ENCODE results near the gene GPX1.
"Not testable (repeated sequence)": the region's sequence is repeated elsewhere in the genome, so short reads cannot be mapped to it uniquely, and the experiment has no call there.

GPX1 gene

DNA sequence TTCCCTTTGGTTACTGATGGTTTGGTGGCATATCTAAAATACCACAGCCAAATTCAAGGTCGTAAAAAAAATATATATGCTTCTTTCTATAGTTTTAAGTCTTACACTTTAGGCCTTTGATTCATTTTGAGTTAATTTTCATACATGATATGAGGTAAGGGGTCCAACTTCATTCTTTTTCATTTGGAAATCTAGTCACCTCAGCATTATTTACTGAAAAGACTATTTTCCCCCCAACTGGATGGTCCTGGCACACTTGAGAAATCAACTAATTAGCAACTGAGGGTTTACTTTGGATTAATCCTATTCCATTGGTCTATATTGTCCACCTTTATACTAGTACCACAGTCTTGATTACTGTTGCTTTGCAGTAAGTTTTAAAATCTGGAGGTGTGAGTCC lies 27.5 kb upstream of the GPX1 start:
- FAIRE-seq (no peak), DNase-seq (ENCODE audit: insufficient read length) (no peak)
- TF ChIP-seq POLR2AphosphoS5 (IDR thresholded peaks at IDR 0.05; ENCODE audit: low read depth, low read length) (no peak), POLR2A (IDR thresholded peaks at IDR 0.05; ENCODE audit: low read depth, low read length) (no peak), TAF1 (IDR thresholded peaks at IDR 0.05; ENCODE audit: borderline replicate concordance, low read depth, low read length) (no peak)

DNA sequence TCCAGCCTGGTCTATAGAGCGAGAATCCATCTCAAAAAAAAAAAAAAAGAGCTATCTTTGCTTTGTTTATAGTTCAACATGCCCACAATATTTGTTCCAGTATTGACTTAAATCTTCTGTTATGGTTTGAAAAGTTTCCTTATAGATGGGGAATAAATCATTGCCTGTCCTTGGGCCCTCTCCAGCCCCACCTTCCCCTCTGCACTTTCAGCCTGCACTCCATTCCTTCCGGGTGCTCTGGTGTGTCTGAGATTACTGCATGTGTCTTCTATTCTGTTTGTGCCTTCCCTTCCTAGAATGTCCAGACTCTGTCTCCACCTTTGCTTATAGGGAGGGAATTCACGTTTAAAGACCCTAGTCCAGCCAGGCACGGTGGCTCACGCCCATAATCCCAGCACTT lies 25.2 kb upstream of the GPX1 start:
- DNase-seq (ENCODE audit: insufficient read length) (no peak), FAIRE-seq (no peak)
- no peak for TF ChIP-seq TAF1 (IDR thresholded peaks at IDR 0.05; ENCODE audit: borderline replicate concordance, low read depth, low read length)
- TF ChIP-seq POLR2A (IDR thresholded peaks at IDR 0.05; ENCODE audit: low read depth, low read length) = no peak
- no peak for TF ChIP-seq POLR2AphosphoS5 (IDR thresholded peaks at IDR 0.05; ENCODE audit: low read depth, low read length)

DNA sequence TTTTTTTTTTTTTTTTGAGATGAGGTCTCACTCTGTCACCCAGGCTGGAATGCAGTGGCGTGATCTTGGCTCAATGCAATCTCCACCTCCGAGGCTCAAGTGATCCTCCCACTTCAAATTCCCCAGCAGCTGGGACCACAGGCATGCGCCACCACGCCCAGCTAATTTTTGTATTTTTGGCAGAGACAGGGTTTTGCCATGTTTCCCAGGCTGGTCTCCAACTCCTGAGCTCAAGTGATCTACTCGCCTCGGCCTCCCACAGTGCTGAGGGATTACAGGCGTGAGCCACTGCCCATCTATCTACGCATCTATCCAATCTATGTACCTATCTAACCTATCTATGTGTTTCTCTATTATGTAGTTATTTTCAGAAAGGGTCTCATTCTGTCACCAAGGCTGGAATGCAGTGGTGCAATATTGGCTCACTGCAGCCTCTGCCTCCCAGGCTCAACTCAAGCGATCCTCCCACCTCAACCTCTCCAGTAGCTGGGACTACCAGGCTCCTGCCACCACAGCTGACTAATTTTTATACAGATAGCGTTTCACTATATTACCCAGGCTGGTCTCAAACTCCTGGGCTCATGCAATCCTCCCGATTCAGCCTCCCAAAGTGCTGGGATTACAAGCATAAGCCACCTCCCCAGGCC lies 20.2 kb upstream of the GPX1 start:
- TF ChIP-seq POLR2AphosphoS5 (IDR thresholded peaks at IDR 0.05; ENCODE audit: low read depth, low read length) = no peak
- no peak for TF ChIP-seq TAF1 (IDR thresholded peaks at IDR 0.05; ENCODE audit: borderline replicate concordance, low read depth, low read length)
- no peak for TF ChIP-seq POLR2A (IDR thresholded peaks at IDR 0.05; ENCODE audit: low read depth, low read length)
- no peak for DNase-seq (ENCODE audit: insufficient read length)
- peak; percentile 24 for FAIRE-seq

DNA sequence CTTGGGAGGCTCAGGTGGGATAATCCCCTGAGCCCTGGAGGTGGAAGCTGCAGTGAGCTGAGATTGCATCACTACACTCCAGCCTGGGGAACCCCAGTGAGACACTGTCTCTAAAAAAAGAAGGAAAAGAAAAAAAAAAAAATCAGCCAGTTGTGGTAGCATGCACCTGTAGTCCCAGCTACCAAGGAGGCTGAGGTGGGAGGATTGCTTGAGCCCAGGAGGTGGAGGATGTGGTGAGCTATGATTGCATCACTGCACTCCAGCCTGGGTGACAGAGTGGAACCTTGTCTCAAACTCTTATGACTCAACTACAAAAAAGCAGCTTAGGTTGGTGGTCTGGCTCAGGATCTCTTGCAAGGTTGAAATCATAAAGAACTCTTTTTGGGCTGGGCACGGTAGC lies 19.3 kb upstream of the GPX1 start:
- peak; percentile 62 for FAIRE-seq
- TF ChIP-seq POLR2AphosphoS5 (IDR thresholded peaks at IDR 0.05; ENCODE audit: low read depth, low read length) (no peak), POLR2A (IDR thresholded peaks at IDR 0.05; ENCODE audit: low read depth, low read length) (no peak), TAF1 (IDR thresholded peaks at IDR 0.05; ENCODE audit: borderline replicate concordance, low read depth, low read length) (no peak)

DNA sequence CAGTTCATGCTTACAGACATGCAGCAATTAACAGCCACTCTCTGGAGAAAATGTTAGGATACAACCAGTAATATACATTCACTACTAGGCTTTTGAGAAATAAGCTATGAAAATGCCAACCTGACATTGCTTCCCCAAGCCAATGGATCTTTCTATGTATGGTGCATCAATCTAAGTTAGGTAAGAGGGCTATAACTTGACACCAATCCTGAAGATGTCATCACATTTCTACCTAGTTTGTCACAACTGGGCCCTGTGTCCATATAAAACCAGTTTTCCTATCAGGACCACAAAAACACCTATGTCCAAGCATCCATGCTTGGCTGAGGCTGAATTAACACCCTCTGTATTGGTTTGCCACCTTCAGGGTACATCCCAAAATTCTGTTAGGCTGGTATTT lies 13.8 kb upstream of the GPX1 start:
- peak; percentile 50 for FAIRE-seq
- TF ChIP-seq POLR2AphosphoS5 (IDR thresholded peaks at IDR 0.05; ENCODE audit: low read depth, low read length) = no peak
- TF ChIP-seq POLR2A (IDR thresholded peaks at IDR 0.05; ENCODE audit: low read depth, low read length) = no peak
- no peak for TF ChIP-seq TAF1 (IDR thresholded peaks at IDR 0.05; ENCODE audit: borderline replicate concordance, low read depth, low read length)
- no peak for DNase-seq (ENCODE audit: insufficient read length)

More for the DNA sequence above, 19.3 kb upstream of the GPX1 start:
- no peak for DNase-seq (ENCODE audit: insufficient read length)

DNA sequence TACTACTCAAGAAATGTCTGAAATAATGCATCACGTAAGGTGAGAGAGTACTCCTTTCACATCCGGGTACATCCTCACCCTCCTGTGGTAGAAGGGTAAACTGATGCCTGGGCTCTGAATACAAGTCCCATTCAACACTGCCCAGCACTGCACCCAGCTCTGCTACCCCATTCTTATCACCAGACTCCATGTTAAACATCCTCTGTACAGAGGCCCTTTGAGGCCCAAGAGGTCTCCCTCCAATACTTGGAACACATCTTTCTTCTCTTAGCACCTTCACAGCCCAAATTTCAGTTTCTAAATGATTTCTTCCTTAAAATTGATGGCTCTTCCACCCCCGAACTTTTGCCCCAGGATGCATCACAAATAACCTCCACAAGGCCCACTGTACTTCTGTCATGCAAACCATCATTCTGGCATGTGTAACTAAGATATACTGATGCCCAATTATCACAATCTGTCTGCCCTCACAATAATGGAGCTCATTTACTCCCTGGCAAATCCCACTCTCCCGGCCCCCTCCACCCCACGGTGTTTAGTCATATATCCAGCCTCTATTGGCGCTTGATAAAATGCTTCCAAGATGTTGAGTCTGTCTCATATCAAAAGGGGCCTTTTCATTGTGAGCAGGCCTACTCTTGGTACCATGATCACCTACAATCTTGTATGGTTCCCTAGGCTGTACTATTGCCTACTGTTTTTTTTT lies 12.6 kb upstream of the GPX1 start:
- no peak for FAIRE-seq
- no peak for DNase-seq (ENCODE audit: insufficient read length)
- TF ChIP-seq POLR2AphosphoS5 (IDR thresholded peaks at IDR 0.05; ENCODE audit: low read depth, low read length) (0 out of 2 replicates have a peak, but pooled peaks have one; percentile 30), TAF1 (IDR thresholded peaks at IDR 0.05; ENCODE audit: borderline replicate concordance, low read depth, low read length) (no peak)

DNA sequence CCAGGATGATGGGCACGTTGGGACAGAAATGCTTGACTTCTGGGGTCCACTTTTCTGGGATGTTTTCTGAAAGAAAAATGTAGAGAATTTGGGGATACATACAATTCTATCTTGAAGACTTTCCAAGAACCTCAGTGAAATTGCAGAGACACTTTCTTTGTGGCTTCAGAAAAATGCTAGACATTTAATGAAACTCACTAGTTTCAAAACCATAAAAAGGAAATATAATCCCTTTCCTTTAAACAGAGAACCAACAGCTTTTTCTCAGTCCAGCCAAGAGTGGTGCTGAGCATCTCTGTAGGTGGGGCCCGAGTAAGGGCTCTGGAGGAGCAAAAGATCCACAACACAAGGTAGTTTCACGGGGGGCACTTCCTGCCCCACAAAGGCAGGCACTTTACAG lies 4.4 kb upstream of the GPX1 start:
- no peak for FAIRE-seq
- no peak for TF ChIP-seq TAF1 (IDR thresholded peaks at IDR 0.05; ENCODE audit: borderline replicate concordance, low read depth, low read length)
- no peak for TF ChIP-seq POLR2AphosphoS5 (IDR thresholded peaks at IDR 0.05; ENCODE audit: low read depth, low read length)
- no peak for TF ChIP-seq POLR2A (IDR thresholded peaks at IDR 0.05; ENCODE audit: low read depth, low read length)
- DNase-seq (ENCODE audit: insufficient read length) = no peak

DNA sequence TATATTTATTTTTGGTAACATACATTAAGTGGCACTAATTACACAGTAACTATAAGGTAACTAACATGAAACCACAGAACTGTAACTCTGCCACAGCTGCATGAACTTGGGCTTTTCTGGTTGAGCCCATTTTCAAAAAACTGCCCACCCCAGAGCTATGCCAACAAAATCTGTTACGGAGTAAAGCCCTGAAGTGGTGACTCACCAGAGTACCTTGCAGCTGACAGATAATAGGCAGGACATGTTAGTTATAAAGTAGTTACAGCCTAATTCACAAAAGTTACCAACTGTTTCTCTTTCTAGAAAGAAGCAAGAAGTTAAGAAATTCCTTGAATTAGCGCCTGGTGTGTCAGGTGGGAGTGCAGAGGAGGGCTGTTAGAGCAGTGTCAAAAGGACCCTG lies 1.5 kb upstream of the GPX1 start:
- TF ChIP-seq POLR2A (IDR thresholded peaks at IDR 0.05; ENCODE audit: low read depth, low read length) (no peak), POLR2AphosphoS5 (IDR thresholded peaks at IDR 0.05; ENCODE audit: low read depth, low read length) (no peak), TAF1 (IDR thresholded peaks at IDR 0.05; ENCODE audit: borderline replicate concordance, low read depth, low read length) (no peak)
- FAIRE-seq (no peak), DNase-seq (ENCODE audit: insufficient read length) (no peak)

DNA sequence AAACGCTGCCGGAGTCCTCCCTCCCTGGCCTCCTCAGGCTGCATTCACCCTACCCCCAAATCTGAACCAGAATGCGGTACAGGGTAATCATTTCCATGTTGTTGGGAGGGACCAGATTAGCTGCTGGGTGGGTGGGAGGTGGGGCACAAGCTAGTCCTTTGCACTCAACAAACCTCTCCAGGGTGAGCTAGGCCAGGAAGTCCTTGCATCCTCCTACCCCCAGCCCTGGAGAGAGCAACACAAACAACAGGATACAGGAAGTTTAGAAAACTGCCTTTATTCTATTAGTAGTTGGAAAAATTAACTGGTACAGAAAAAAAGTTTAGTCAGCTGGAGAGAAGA lies 702 bp upstream of the GPX1 start:
- DNase-seq (ENCODE audit: insufficient read length) = no peak
- peak; percentile 74 for FAIRE-seq
- TF ChIP-seq POLR2AphosphoS5 (IDR thresholded peaks at IDR 0.05; ENCODE audit: low read depth, low read length) (no peak), POLR2A (IDR thresholded peaks at IDR 0.05; ENCODE audit: low read depth, low read length) (no peak), TAF1 (IDR thresholded peaks at IDR 0.05; ENCODE audit: borderline replicate concordance, low read depth, low read length) (no peak)

DNA sequence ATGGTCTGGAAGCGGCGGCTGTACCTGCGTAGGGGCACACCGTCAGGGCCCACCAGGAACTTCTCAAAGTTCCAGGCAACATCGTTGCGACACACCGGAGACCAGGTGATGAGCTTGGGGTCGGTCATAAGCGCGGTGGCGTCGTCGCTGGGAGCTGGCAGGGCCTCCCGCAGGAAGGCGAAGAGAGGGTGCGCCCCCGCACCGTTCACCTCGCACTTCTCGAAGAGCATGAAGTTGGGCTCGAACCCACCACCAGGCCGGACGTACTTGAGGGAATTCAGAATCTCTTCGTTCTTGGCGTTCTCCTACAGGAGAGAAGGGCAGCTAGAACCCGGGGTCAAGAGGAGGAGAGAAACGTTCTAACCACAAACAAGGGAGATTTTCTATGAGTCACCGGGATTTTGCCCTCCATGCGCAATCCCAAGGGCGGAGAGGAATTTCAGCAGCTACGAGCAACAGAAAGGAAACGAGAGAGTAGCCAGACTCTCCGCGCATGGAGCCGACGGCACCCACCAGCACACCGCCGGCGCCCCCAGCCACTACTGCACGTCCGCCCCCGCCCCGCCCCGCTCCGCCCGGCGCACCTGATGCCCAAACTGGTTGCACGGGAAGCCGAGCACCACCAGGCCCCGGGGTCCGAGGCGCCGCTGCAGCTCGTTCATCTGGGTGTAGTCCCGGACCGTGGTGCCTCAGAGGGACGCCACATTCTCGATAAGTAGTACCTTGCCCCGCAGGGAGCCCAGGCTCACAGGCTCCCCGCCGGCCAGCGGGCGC lies 523 bp downstream of the GPX1 start:
- peak; percentile 87 for FAIRE-seq
- DNase-seq (ENCODE audit: insufficient read length) = not testable (repeated sequence)

DNA sequence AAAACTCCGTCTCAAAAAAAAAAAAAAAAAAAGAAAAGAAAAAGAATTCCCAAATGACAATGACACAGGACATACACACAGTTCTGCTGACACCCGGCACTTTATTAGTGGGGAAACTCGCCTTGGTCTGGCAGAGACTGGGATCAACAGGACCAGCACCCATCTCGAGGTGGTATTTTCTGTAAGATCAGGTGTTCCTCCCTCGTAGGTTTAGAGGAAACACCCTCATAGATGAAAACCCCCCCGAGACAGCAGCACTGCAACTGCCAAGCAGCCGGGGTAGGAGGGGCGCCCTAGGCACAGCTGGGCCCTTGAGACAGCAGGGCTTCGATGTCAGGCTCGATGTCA lies 1.1 kb downstream of the GPX1 start:
- FAIRE-seq = not testable (repeated sequence)

DNA sequence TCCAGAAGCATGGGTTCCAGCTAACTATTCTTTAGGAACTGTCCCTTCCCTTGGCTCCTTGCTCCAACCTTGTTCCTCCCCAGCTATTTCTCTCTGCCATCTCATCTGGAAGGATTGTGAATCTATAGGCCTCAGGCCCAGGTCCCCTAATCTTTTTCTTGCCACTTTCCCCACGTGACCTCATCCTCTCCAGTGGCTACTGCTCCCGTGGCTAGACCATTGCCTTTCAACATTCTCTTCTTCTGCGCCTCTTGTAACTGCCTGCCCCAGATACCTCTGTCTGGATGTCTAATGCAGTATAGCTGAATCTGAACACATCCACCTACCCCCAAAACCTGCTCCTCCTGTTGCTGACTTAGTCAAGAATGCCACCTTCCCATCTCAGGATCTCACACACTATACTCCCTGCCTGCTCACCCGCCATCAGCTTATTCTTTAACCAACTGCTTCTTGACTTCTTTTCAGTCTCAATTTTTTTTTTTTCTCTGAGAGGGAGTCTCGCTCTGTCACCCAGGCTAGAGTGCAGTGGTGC lies 5.2 kb downstream of the GPX1 start:
- FAIRE-seq = peak; percentile 36
- no peak for DNase-seq (ENCODE audit: insufficient read length)
- no peak for TF ChIP-seq TAF1 (IDR thresholded peaks at IDR 0.05; ENCODE audit: borderline replicate concordance, low read depth, low read length)
- no peak for TF ChIP-seq POLR2A (IDR thresholded peaks at IDR 0.05; ENCODE audit: low read depth, low read length)
- TF ChIP-seq POLR2AphosphoS5 (IDR thresholded peaks at IDR 0.05; ENCODE audit: low read depth, low read length) = no peak

More for the DNA sequence above, 1.1 kb downstream of the GPX1 start:
- not testable (repeated sequence) for DNase-seq (ENCODE audit: insufficient read length)

Data from GM12892 (cell line).